NCI-H460 (cell line): ENCODE data around the gene KIF25. TPM values are rescaled to one million over a fixed set of nuclear protein-coding genes. Genes with fewer than 3 reads are reported as not detected.
"Not testable (repeated sequence)": the region's sequence is repeated elsewhere in the genome, so short reads cannot be mapped to it uniquely, and the experiment has no call there.

Source experiments
- DNase-seq: peaks from one replicate; pipeline ENCODE4 v3.0.0-alpha.2; 2016; ENCODE audit warnings: low read depth; ENCODE audit errors: extremely low read depth
- total RNA-seq: library from RNA; depleted of rRNA; stranded (reverse); fragments of >200 nt; shearing (Covaris generic); gene quantifications from 2 replicates; pipeline ENCODE4 v1.2.3, GENCODE V29; 2014

Gene KIF25
- total RNA-seq, 1 experiment from 2014 or later, result not detected

- DNase-seq, result no peak
These were observed 22.7 kb upstream of the KIF25 start for GRCh38 chr6:167974640-167975344.

GRCh38 chr6:167975458-167975857 lies 22.0 kb upstream of the KIF25 start:
- no peak for DNase-seq

GRCh38 chr6:167976116-167976657 lies 21.3 kb upstream of the KIF25 start:
- not testable (repeated sequence) for DNase-seq

- DNase-seq, result no peak
These were observed 20.8 kb upstream of the KIF25 start for GRCh38 chr6:167976708-167977107.

- DNase-seq, result no peak
These were observed 19.6 kb upstream of the KIF25 start for GRCh38 chr6:167977717-167978467.

GRCh38 chr6:167978607-167979006 lies 18.9 kb upstream of the KIF25 start:
- DNase-seq, result no peak

- no peak for DNase-seq
These were observed 17.9 kb upstream of the KIF25 start for GRCh38 chr6:167979436-167980139.

- no peak for DNase-seq
These were observed 16.4 kb upstream of the KIF25 start for GRCh38 chr6:167980911-167981580.

- DNase-seq, result no peak
These were observed 15.5 kb upstream of the KIF25 start for GRCh38 chr6:167981916-167982462.

GRCh38 chr6:167984144-167984719 lies 13.2 kb upstream of the KIF25 start:
- DNase-seq, result no peak

GRCh38 chr6:167984876-167985604 lies 12.4 kb upstream of the KIF25 start:
- DNase-seq, result no peak

GRCh38 chr6:167985911-167986595 lies 11.4 kb upstream of the KIF25 start:
- DNase-seq, result no peak

- no peak for DNase-seq
These were observed 9.9 kb upstream of the KIF25 start for GRCh38 chr6:167987396-167988153.

- no peak for DNase-seq
These were observed 9.3 kb upstream of the KIF25 start for GRCh38 chr6:167988154-167988495.

GRCh38 chr6:167988945-167989841 lies 8.3 kb upstream of the KIF25 start:
- DNase-seq, result no peak

- no peak for DNase-seq
These were observed 7.2 kb upstream of the KIF25 start for GRCh38 chr6:167990016-167990945.
